ENCODE results near the gene HLA-DPA1.

The HLA-DPA1 gene

GRCh38 chr6:33075208-33075567, 1.7 kb upstream of the HLA-DPA1 start:
- TF ChIP-seq ZFX (IDR thresholded peaks at IDR 0.05; ENCODE audit: borderline replicate concordance) (no peak), CTCF (IDR thresholded peaks at IDR 0.05) (no peak)
- H3K27ac ChIP-seq: no peak overlapping the region

- TF ChIP-seq ZFX (IDR thresholded peaks at IDR 0.05; ENCODE audit: borderline replicate concordance) (no peak), CTCF (IDR thresholded peaks at IDR 0.05) (no peak)
- H3K27ac ChIP-seq: no peak overlapping the region
These were observed 845 bp downstream of the HLA-DPA1 start for GRCh38 chr6:33072508-33073100.

GRCh38 chr6:33071569-33071968, 1.9 kb downstream of the HLA-DPA1 start:
- TF ChIP-seq ZFX (IDR thresholded peaks at IDR 0.05; ENCODE audit: borderline replicate concordance) (no peak), CTCF (IDR thresholded peaks at IDR 0.05) (no peak)
- H3K27ac ChIP-seq: no peak overlapping the region

GRCh38 chr6:33070909-33071308, 2.5 kb downstream of the HLA-DPA1 start:
- TF ChIP-seq ZFX (IDR thresholded peaks at IDR 0.05; ENCODE audit: borderline replicate concordance) (no peak), CTCF (IDR thresholded peaks at IDR 0.05) (no peak)
- H3K27ac ChIP-seq: no peak overlapping the region

GRCh38 chr6:33069021-33069738, 4.3 kb downstream of the HLA-DPA1 start:
- H3K27ac ChIP-seq: no peak overlapping the region
- no peak for TF ChIP-seq CTCF (IDR thresholded peaks at IDR 0.05)
- TF ChIP-seq ZFX (IDR thresholded peaks at IDR 0.05; ENCODE audit: borderline replicate concordance): no peak

GRCh38 chr6:33066917-33067521, 6.4 kb downstream of the HLA-DPA1 start:
- TF ChIP-seq ZFX (IDR thresholded peaks at IDR 0.05; ENCODE audit: borderline replicate concordance): no peak
- no peak for TF ChIP-seq CTCF (IDR thresholded peaks at IDR 0.05)
- H3K27ac ChIP-seq: no peak overlapping the region

GRCh38 chr6:33065312-33065711, 8.1 kb downstream of the HLA-DPA1 start:
- no peak for TF ChIP-seq CTCF (IDR thresholded peaks at IDR 0.05)
- TF ChIP-seq ZFX (IDR thresholded peaks at IDR 0.05; ENCODE audit: borderline replicate concordance): no peak
- H3K27ac ChIP-seq: no peak overlapping the region
